Measurements from ENCODE around the gene NTMT1.

NTMT1 gene

DNA sequence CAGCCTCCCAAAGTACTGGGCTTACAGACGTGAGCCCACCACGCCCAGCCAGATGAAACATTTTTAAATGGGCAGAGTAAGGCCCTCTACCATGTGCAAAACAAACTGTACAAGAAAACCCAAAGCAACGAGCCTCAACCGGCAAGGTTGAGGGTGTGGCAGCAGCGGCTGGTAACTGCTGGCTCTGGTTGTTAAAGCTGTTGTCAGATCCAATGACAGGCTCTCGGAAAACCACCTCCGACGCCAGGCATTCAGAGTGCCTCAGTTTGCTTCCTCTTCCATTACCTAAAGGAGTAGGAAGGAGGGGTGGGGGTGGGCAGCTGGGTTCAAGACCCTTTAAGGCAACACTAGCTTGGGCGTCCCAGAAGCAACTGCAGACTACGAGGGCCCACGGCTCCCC is 18.4 kb downstream of the NTMT1 start:
- DNase-seq (ENCODE audit: low read depth), result no peak
- no peak for TF ChIP-seq CTCF (IDR thresholded peaks at IDR 0.05; ENCODE audit: control insufficient read depth, extremely low read depth, insufficient read depth)

DNA sequence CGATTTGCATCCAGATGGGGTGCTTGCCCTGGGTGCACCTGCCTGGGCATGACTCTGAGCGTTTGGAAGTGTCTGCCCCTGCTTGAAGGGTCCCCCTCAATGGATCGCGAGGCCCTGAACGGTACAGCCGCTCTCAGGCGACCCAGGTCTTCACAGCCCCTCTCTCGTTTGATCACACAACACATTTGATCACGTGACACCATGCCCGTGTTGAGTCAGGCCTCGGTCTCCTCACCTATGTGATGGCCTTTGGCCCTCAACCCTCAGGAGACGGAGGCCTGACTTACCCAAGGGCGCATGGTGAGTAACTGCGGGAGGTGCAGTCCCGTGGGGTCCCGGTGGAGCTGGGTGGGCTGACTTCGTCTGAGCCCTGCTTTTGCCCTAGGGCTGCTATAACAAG is 18.9 kb downstream of the NTMT1 start:
- no peak for TF ChIP-seq CTCF (IDR thresholded peaks at IDR 0.05; ENCODE audit: control insufficient read depth, extremely low read depth, insufficient read depth)
- no peak for DNase-seq (ENCODE audit: low read depth)
- no peak overlapping the region for H3K4me3 ChIP-seq (ENCODE audit: low read depth, low read length)

More for the DNA sequence above, 18.4 kb downstream of the NTMT1 start:
- H3K4me3 ChIP-seq (ENCODE audit: low read depth, low read length), result no peak overlapping the region

GRCh38 chr9:129646252-129646651 is 20.3 kb downstream of the NTMT1 start:
- H3K4me3 ChIP-seq (ENCODE audit: low read depth, low read length), result no peak overlapping the region
- no peak for TF ChIP-seq CTCF (IDR thresholded peaks at IDR 0.05; ENCODE audit: control insufficient read depth, extremely low read depth, insufficient read depth)
- DNase-seq (ENCODE audit: low read depth), result no peak

GRCh38 chr9:129646654-129647053 is 20.7 kb downstream of the NTMT1 start:
- TF ChIP-seq CTCF (IDR thresholded peaks at IDR 0.05; ENCODE audit: control insufficient read depth, extremely low read depth, insufficient read depth), result no peak
- no peak for DNase-seq (ENCODE audit: low read depth)
- H3K4me3 ChIP-seq (ENCODE audit: low read depth, low read length), result no peak overlapping the region

- H3K4me3 ChIP-seq (ENCODE audit: low read depth, low read length), result no peak overlapping the region
- no peak for TF ChIP-seq CTCF (IDR thresholded peaks at IDR 0.05; ENCODE audit: control insufficient read depth, extremely low read depth, insufficient read depth)
- DNase-seq (ENCODE audit: low read depth), result no peak
These were observed 21.7 kb downstream of the NTMT1 start for GRCh38 chr9:129647635-129648034.

DNA sequence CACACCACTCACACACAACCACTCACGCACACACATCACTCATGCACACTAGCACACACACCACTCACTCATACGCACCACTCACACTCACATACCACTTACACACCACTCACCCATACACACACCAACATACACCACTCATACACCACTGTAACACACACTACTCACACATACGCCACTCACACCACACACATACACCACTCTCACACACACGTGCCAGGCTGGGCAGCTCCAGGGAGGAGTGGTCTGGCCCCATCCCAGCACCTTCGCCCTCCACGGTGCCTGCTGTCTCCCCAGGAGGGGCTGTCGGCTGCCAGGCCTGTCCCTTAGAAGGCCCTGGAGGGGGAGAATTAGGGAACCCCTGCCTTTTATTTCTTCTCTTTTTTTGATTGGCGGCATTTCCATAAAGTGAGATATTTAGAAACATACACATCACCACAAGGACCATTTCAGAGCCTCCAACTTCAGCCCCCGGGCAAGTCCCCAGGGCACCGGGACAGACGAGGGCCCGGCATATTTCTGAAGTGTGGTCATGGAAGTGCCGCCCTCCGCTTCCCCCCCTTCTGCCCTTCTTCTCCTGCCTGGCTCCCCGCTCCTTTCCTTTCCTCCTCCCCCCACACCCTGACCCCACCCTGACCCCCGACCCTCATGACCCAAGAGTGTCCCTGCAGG is 22.3 kb downstream of the NTMT1 start:
- no peak for DNase-seq (ENCODE audit: low read depth)
- no peak overlapping the region for H3K4me3 ChIP-seq (ENCODE audit: low read depth, low read length)
- TF ChIP-seq CTCF (IDR thresholded peaks at IDR 0.05; ENCODE audit: control insufficient read depth, extremely low read depth, insufficient read depth), result no peak

DNA sequence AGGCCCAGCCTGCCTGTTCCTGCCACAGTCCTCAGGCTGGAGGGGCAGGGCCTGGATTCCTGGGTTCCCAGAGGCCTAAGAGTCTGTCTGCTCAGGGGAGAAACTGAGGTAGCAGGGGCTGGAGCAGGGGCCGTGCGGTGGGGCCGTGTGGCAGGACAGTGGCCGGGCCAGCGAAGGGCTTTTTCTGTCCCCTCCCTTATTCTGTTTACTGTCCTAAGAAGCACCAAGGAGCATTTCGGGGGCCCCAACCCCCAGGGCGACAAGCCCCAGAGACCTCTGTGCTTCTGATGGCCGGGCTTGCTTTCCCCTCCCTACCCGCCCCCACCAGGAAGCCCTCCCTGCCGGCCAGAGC is 22.8 kb downstream of the NTMT1 start:
- no peak for TF ChIP-seq CTCF (IDR thresholded peaks at IDR 0.05; ENCODE audit: control insufficient read depth, extremely low read depth, insufficient read depth)
- H3K4me3 ChIP-seq (ENCODE audit: low read depth, low read length), result no peak overlapping the region
- no peak for DNase-seq (ENCODE audit: low read depth)
